GM18498 (cell line): ENCODE results near the gene OSBPL9.

Source experiments
- ATAC-seq: cut with Tn5 transposase; IDR thresholded peaks from one replicate; pipeline ENCODE4 v1.9.1; 2021; ENCODE audit warnings: mild to moderate bottlenecking, moderate library complexity; ENCODE audit not compliant: unreplicated experiment

OSBPL9 gene

GRCh38 chr1:51661081-51661518 lies 44.2 kb downstream of the OSBPL9 start:
- no peak for ATAC-seq

- ATAC-seq = no peak
Observed at GRCh38 chr1:51663105-51663504, 46.2 kb downstream of the OSBPL9 start.

- no peak for ATAC-seq
Observed at GRCh38 chr1:51663721-51664120, 46.8 kb downstream of the OSBPL9 start.

GRCh38 chr1:51664421-51665240 lies 47.7 kb downstream of the OSBPL9 start:
- no peak for ATAC-seq

GRCh38 chr1:51666478-51666877 lies 49.6 kb downstream of the OSBPL9 start:
- no peak for ATAC-seq

GRCh38 chr1:51667561-51667960 lies 50.7 kb downstream of the OSBPL9 start:
- ATAC-seq = no peak

- ATAC-seq = no peak
Observed at GRCh38 chr1:51669272-51669671, 52.4 kb downstream of the OSBPL9 start.

GRCh38 chr1:51669816-51670215 lies 52.9 kb downstream of the OSBPL9 start:
- ATAC-seq = no peak

GRCh38 chr1:51671527-51672325 lies 54.8 kb downstream of the OSBPL9 start:
- no peak for ATAC-seq

- no peak for ATAC-seq
Observed at GRCh38 chr1:51673279-51673678, 56.4 kb downstream of the OSBPL9 start.

- no peak for ATAC-seq
Observed at GRCh38 chr1:51675177-51675780, 58.4 kb downstream of the OSBPL9 start.

- ATAC-seq = no peak
Observed at GRCh38 chr1:51679435-51679834, 62.5 kb downstream of the OSBPL9 start.

- no peak for ATAC-seq
Observed at GRCh38 chr1:51684776-51685175, 67.9 kb downstream of the OSBPL9 start.

- ATAC-seq = no peak
Observed at GRCh38 chr1:51686450-51686849, 69.6 kb downstream of the OSBPL9 start.

GRCh38 chr1:51689075-51689440 lies 72.2 kb downstream of the OSBPL9 start:
- ATAC-seq = no peak

GRCh38 chr1:51689643-51690042 lies 72.8 kb downstream of the OSBPL9 start:
- no peak for ATAC-seq

GRCh38 chr1:51690285-51690961 lies 73.5 kb downstream of the OSBPL9 start:
- no peak for ATAC-seq

- ATAC-seq = no peak
Observed at GRCh38 chr1:51691920-51692319, 75.0 kb downstream of the OSBPL9 start.

GRCh38 chr1:51693419-51694155 lies 76.7 kb downstream of the OSBPL9 start:
- no peak for ATAC-seq

- no peak for ATAC-seq
Observed at GRCh38 chr1:51697166-51697565, 80.3 kb downstream of the OSBPL9 start.
